Neural crest cell (in vitro differentiated cells): ENCODE data around the gene KCMF1. TPM values are rescaled to one million over a fixed set of nuclear protein-coding genes. Genes with fewer than 3 reads are reported as not detected.

Experiments used
- DNase-seq: peaks from one replicate; pipeline ENCODE4 v3.0.0; 2021; ENCODE audit warnings: low read depth, mixed read lengths, low spot score
- H3K27ac Mint-ChIP-seq: one replicate; pipeline ENCODE4 v1.8.0; 2021; ENCODE audit warnings: mild to moderate bottlenecking, mixed read lengths; ENCODE audit not compliant: unreplicated experiment
- H3K27me3 Mint-ChIP-seq: 2 replicates; pipeline ENCODE4 v1.8.0; 2021; ENCODE audit warnings: low read depth, mild to moderate bottlenecking, mixed read lengths
- H3K36me3 Mint-ChIP-seq: 2 replicates; pipeline ENCODE4 v1.8.0; 2021; ENCODE audit warnings: low read depth, mild to moderate bottlenecking, mixed read lengths
- H3K4me1 Mint-ChIP-seq: 2 replicates; pipeline ENCODE4 v1.8.0; 2021; ENCODE audit warnings: mixed read lengths
- H3K4me3 Mint-ChIP-seq: one replicate; pipeline ENCODE4 v1.8.0; 2021; ENCODE audit warnings: mild to moderate bottlenecking, mixed read lengths
- H3K9me3 Mint-ChIP-seq: 2 replicates; pipeline ENCODE4 v1.8.0; 2021; ENCODE audit warnings: mixed read lengths
- CTCF ChIP-seq: fragments of 200-600 bp; sonication (generic); conservative IDR thresholded peaks from 2 replicates; pipeline ENCODE4 v1.5.0; 2021; ENCODE audit warnings: antibody characterized with exemption, mild to moderate bottlenecking
- total RNA-seq: library from RNA; stranded (reverse); gene quantifications from 2 replicates; pipeline ENCODE4 v1.2.1, GENCODE V29; 2021

Gene KCMF1
- total RNA-seq, 1 donor from 2014 or later, result 57.0 TPM

- Mint-ChIP-seq H3K36me3 (peaks cover 17% of the 10 kb centered on the region), H3K4me3 (peak overlapping the region; percentile 97), H3K9me3 (no peaks in the 10 kb centered on the region), H3K4me1 (peaks cover 53% of the 10 kb centered on the region), H3K27me3 (no peaks in the 10 kb centered on the region), H3K27ac (peak overlapping the region; percentile 99)
- TF ChIP-seq CTCF, result no peak
- no peak for DNase-seq
Measured at GRCh38 chr2:84969511-84970209, 1.3 kb upstream of the KCMF1 start.

DNA sequence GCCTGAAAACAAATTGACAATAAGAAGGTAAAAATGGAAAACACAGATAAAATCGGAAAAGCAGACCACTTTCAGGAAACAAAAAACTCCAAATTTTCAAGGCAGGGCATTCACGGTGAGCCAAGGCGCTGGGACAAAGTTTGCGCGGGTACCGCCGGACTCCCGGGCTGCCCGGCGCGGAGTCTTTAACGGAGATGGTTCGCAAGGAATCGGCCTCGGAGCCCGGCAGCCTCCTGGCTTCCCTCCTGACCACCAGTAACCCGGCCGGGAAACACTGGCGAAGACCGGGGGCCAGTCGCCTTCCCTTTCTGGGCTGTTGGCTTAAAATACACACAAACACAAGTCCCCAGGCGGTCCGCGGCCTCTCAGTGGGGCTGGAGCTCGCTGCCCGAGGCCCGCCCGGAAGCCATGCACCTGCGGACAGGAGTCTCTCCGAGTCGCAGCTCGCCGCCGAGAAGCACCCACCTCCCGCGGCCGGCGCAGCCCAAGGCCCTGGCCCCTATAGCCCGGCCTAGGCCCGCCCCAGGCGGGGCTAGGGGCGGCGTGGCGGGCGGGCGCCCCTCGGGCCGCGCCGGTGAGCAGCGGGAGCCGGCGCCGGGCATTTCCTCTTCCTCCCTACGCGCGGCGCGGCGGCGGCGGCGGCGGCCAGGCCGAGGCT lies 622 bp upstream of the KCMF1 start:
- TF ChIP-seq CTCF, result no peak
- peak; percentile 53 for DNase-seq
- Mint-ChIP-seq H3K27ac (peak overlapping the region; percentile 99), H3K9me3 (no peaks in the 10 kb centered on the region), H3K4me1 (peaks cover 49% of the 10 kb centered on the region), H3K27me3 (no peaks in the 10 kb centered on the region), H3K36me3 (peaks cover 10% of the 10 kb centered on the region), H3K4me3 (peak overlapping the region; percentile 97)

DNA sequence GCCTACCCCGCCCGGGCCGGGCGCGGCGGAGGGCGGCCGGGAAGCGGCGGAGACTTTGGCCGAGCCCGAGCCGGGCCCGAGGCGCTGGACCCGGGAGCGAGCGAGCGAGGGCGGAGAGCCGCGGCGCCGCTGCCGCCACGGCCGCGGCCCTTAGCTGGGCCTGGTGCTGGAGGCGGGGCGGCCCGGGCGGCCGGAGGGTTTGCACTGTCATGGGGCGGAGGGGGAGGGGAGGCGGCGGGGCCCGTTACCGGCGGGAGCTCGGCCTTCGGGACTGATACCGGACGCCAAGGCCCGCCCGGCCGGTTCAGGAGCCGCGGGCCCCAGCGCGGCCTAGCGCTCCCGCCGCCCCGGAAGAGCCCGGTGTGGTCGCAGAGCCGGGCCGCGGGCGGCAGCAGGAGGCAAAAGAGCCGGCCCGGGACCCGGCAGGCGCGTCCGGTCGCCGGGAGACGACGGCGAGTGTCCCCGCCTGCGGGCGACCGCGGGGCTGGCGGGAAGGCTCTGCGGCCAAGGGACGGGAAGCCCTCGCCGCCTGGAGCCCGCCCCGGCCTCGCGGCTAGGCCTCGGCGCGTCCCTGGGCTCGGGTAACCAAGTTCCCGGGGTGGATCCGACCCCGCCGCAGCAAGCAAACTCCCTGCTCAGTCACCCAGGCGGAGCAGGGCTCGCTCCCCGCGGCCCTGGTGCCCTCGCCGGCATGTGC lies 697 bp downstream of the KCMF1 start:
- H3K4me1 Mint-ChIP-seq, result peaks cover 52% of the 10 kb centered on the region
- no peak for TF ChIP-seq CTCF
- H3K4me3 Mint-ChIP-seq, result peak overlapping the region; percentile 96
- H3K9me3 Mint-ChIP-seq, result no peaks in the 10 kb centered on the region
- DNase-seq, result peak; percentile 44
- peak overlapping the region; percentile 81 for H3K27ac Mint-ChIP-seq
- H3K36me3 Mint-ChIP-seq, result peaks cover 10% of the 10 kb centered on the region
- no peaks in the 10 kb centered on the region for H3K27me3 Mint-ChIP-seq

GRCh38 chr2:84972207-84972783 lies 1.3 kb downstream of the KCMF1 start:
- H3K9me3 Mint-ChIP-seq, result no peaks in the 10 kb centered on the region
- H3K27me3 Mint-ChIP-seq, result no peaks in the 10 kb centered on the region
- H3K27ac Mint-ChIP-seq, result peak overlapping the region; percentile 81
- H3K4me3 Mint-ChIP-seq, result peak overlapping the region; percentile 96
- no peak for TF ChIP-seq CTCF
- peaks cover 53% of the 10 kb centered on the region for H3K4me1 Mint-ChIP-seq
- DNase-seq, result no peak
- peaks cover 8% of the 10 kb centered on the region for H3K36me3 Mint-ChIP-seq

DNA sequence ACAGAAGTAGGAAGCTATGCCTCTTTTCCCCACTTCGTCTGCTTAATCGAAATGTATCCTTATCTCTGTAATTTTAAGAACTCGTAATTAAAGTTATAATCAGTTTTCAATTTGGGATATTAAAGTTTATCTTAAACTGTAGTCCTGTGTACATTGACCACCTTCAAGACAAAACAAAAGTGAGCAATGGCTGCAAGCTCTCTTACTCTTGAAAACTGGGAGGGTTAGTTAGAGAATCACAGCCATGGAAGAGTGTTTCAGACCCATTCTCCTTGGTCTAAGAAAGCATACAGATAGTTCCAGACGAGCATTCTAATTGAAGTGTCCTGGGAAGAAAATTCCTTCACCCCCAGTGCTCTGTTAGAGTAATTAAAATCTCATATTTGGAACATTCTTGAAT lies 2.0 kb downstream of the KCMF1 start:
- H3K4me1 Mint-ChIP-seq, result peaks cover 52% of the 10 kb centered on the region
- TF ChIP-seq CTCF, result no peak
- H3K4me3 Mint-ChIP-seq, result peak overlapping the region; percentile 96
- peaks cover 7% of the 10 kb centered on the region for H3K36me3 Mint-ChIP-seq
- H3K27me3 Mint-ChIP-seq, result no peaks in the 10 kb centered on the region
- H3K27ac Mint-ChIP-seq, result no peak overlapping the region
- H3K9me3 Mint-ChIP-seq, result no peaks in the 10 kb centered on the region
- no peak for DNase-seq
